CD1c-positive myeloid dendritic cell (primary cell): Measurements from ENCODE around the gene TNNT3.
"Not testable (repeated sequence)": the region's sequence is repeated elsewhere in the genome, so short reads cannot be mapped to it uniquely, and the experiment has no call there.

Source experiments
- DNase-seq: peaks from one replicate; pipeline ENCODE4 v3.0.0-alpha.2; 2016; ENCODE audit errors: extremely low spot score

TNNT3 gene

DNA sequence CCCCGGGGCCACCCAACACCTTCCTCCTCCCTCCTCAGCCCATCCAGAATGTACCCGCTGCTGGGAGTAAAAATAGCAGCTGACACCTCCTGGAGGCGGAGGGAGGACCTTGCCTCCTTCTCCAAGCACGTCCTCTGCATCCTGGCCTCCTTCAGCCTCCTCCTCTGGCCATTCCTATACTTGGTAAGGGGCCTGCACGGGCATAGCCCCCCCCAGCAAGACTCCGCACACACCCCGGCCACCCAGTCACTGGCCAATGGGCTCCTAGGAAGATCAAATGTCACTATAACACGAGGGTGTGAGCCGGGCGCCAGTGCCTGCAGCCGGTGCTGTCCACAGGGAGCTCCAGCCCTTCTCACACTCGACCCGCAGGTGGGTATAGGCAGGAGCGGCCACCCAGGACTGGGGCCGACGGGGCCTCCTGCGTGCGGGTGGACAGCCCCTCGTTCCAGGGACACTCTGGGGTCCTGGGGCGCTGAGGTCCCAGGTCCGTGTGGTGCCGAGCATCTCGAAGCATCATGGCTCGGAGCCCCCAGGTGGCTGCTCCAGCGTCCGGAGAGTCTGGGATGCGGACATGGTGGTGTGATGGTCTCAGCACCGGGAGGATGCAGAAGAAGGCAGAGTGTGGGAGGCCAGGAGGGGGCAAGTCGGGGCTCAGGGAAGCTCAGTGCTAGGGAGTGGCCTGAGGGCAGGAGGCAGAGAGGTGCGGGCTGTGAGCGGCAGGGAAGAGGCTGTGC is at the start of gene TNNT3:
TNNT3 (plus strand) TSS at position 313 of the 737 bp plus-strand sequence. CDS start 3,172 bp downstream, outside the sequence.
- DNase-seq, result no peak

DNA sequence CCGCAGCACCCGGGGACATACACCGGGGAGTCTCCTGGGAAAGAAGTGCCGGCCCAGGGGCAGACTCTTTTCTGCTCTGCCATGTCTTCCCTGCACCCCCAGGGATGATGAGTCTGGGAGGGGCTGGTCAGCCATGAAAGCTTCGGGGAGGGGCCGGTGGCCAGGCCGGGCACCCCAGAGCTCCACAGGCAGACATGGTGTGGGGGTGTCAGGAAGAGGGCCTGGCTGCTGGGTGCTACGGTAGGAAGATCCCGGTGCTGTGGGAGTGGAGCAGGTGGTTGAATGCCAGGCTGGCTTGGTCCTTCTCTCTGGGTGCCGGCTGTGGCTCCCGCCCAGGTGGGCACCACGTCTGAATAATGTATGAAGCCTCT is 49.2 kb upstream of the TNNT3 start:
- no peak for DNase-seq

DNA sequence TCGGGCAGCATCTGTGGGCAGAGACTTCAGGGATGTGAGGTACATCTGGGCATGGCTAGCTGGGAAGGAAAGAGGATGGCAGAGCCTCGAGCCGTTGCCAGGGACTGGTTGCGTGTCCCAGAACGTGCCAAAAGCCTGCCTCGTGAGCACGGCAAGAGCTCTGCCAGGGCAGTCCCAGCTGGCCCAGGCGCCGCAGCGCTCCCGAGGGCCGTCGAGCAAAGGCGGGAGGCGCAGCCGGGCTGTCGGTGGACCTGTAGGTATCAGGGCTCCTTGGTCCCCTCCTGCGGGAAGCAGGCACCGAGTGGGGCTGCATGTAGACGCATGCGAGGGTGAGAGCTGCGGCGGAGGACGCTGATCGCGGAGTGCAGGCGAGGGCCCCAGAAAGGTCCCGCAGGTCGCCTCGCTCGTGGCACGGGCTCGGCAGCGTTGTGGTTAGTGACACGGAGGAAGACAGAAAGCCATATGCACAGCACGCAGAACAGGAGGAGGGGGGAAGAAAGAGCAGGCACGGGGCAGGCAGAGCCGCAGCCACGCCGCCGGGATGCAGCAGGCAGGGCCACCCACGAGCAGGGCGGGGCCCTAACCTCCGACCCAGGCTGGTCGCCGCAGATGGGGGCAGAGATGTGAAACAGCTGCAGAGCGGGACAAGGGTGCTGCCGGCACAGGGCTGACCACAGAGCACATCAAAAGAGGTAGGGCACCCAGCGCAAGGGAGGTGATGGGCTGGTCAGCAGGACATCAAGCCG is 48.6 kb upstream of the TNNT3 start:
- DNase-seq, result peak; percentile 38

GRCh38 chr11:1871531-1871930 is 48.0 kb upstream of the TNNT3 start:
- no peak for DNase-seq

GRCh38 chr11:1872267-1872985 is 47.1 kb upstream of the TNNT3 start:
- no peak for DNase-seq

DNA sequence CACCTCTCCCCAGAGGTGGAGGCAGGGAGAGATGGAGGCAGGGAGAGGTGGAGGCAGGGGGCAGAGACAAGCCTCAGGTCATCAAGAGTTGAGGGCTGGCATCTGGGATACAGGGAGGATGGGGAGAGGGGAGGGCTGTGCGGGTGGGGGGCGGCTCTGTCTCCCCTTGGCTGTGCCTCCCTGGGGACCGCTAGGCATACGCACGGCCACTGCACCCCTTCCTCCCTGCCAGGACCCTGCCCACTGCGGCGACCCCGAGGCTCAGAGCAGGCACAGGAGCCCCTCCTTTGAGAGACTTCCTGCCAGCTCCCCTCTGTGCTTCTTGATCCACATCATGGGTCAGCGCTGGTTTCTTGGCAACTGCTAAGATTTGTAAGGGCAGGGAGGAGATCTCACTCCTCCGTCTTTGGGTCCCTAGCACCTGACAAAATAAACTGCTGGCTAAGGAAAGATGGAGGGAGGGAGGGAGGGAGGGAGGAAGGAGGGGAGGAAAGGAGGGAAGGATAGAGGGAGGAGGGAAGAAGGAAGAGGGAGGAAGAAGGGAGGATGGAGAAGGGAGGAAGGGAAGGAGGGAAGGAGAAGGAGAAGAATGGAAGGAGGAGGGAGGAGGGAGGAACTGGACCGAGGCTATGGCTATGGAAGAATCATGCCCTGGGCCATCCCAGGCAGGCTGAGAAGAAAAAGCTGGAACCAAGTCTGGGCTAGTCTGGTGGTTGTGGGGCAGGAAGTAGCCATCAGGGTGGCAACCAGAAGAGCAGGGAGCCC is 46.3 kb upstream of the TNNT3 start:
- no peak for DNase-seq

- not testable (repeated sequence) for DNase-seq
These were observed 45.7 kb upstream of the TNNT3 start for GRCh38 chr11:1873813-1874150.

DNA sequence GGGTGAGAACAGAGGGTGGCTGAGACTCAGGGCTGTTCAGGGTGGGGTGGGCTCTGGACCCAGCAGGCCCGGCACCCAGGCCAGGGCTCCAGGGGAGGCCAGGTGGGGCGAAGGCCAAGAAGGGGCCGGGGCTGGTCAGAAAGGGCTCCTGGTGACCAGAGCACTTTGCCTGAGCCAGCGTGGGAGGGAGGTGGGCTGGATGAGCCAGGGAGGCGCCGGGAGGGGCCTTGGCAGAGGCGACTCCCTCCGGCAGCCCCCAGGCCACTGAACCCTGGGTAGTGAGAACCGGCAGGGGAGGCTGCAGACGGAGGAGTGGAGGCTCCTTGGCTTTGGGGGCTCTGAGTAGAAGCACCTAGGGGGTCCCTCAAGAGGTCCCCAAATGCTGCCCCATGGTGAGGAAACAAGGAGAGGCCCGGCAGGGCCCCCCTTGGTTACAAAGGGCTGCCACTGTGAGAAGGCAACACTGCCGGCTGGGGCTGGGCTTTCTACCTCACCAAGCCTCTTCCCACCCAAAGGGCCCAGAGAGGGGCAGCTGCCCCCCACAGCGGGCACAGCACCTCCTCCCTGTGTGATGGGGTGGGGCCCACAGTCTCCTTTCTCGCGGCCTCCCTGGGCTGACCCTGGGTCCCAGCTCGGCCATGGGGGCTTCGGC is 44.9 kb upstream of the TNNT3 start:
- DNase-seq, result not testable (repeated sequence)

DNA sequence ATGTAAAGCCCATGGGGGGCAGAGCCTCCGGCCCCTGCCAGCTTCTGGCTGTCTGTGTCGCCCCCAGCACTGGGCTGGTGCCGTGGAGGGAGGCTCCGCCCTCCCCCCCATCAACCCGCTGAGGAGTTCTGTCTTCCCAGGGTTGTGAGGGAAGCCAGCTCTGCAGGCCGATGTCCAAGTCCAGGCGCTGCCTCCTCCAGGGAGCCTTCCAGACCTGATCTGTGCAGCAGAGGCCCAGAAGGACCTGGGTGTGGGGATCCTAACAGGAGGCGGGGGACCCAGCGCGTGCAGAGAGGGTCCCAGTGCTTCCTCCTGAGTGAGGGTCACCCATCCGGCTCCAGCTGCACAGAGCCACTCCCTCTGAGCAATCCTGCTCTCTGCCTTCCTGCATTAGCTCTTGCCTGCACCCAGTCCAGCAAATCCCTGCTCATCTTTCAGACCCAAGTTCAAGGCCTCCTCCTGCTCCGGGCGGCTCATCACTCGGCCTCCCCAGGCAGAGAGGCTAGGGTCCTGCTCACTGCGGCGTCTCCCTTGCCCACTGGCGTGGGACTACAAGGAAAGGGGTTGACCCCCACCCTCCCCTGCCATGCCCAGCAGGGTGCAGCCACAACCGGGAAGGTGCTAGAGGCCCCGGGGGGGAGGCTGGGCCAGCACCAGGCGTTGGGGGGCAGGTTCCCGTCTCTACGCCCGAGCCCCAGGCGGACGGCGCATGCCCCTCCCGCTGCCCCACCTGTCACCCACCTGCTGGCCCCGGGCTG is 44.2 kb upstream of the TNNT3 start:
- DNase-seq, result no peak

DNA sequence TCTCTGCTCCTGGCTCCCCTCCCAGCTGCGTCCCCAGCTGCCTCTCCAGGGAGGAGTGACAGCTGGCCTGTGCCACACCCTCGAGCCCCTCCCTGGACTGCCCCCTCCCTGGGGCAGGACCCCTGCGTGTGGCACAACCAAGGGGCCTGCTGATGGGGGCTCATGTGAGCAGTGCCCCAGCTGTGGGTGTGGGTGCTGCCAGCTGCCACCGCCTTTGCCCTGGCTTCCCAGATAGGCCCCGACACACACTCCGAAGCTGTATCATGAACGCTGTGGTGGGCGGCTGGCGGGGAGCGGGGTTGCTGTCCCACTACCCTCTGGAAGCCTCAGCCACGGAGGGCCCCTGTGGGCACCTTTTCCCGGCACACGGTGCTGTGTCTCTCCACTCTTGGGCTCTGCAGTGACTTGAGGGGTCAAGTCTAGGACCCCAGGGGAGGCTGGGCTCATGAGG is 43.6 kb upstream of the TNNT3 start:
- not testable (repeated sequence) for DNase-seq

DNA sequence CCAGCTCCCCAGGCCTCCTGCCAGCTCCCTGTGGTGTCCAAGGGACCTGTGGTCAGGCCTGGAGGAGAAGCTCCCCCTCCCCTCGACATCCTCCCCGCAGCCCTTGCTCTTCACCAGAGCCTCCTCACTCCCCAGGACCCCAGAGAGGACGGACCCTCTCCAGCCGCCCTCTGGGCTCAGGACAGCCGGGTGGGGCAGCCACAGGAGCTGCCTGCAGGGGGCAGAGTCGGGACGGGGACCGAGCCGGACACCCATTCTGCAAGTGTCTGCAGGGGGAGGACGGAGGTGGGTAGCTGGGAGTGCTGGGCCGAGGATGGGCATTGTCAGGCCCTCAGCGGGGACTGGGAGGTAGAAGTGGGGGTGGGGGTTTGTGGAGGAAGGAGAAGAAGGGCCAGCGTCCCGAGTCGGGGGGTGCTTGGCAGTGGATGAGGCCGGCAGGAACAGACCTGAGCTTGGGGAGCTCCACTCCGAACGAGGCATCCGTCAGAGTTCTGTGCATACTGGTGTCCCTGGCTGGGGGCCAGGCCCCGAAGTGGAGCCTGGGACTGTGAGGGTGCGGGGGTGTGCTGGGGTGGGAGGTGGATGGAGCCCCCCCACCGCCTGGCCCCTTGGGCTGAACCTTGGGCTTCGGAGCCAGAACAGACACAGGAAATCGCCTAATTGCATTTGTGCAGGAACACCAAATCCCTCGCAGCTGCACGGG is 43.0 kb upstream of the TNNT3 start:
- no peak for DNase-seq

DNA sequence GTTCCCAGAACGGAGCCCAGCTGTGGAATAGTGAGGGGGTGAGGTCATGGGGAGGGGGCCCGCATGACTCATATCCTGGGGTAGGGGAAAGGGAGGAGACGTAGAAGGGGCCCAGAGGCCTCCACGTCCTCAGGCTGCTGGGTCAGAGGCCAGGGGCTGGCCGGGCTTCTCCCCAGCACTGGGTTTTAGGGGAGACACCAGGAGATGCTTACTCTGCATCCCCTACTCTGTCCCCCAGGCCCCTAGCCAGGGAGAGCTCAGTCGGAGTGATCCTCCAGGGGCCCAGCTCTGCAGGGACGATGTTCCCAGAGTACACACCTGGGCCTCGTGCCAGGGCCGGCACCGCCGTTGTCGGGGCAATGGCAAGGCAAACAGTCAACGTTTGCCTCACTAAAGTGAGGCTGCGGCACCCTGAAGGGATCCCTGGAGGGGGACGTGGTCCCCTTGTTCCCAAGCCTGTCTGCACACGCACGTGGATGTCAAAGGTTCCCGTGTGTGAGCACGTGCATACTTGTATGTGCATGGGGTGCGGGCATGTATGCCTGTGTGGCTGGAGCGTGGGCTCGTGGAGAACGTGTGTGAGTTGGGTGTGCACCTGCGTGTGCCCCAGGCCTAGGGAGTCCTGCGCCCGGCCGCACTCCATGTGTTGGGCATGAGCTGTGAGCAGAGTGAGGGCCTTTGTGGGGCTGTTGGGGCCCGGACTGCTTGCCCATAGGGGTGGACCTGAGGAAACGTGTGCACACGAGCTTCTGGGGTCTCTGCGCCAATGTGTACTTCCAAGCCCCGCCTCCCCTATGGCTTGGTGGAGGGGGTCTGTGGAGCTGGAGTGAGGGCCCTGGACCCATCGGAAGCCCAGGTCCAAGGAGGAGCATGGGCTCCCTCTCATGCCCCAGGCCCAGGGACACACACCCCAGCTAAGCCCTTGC is 42.0 kb upstream of the TNNT3 start:
- DNase-seq, result no peak

DNA sequence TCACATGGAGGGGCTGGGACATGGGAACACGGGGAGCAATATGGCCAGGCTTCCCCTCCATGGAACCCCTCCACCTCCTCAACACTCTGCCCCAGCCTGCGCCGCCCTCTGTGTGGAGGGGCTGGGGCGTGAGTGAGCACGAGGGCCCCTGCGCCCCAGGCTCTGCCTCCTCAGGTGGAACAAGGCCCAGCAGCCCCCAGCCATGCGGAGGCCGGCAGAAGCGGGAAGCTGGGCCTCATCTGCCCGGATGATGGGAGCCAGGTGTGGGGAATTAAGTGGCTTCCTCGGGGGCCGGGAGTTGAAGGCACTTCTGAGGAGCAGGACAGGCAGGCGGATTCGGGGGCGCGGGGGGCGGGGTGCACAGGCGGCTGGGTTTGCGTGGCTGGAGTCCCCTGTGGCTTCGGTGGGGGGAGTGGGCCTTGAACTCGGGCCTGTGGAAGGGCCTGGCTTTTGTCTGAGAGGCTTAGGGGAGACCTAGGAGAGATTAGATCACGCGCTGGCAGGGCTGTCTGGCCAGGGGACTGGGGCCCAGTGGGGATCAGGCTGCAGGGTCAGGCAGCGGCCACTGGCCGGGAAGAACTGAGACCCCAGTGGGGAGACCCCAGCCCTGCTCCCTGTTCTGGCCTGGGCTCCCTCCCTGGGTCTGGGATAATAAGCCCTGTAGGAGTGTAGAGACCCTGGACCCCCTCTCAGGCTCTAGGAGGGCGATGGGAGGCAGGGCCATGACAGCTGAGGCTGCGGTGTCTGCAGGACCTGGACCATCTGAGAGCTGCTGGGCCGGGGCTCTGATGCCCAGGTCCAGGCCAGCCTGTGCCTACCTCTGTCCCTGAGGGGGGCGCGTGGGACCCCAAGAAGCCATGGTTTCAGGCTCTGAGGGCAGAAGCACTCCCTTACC is 41.1 kb upstream of the TNNT3 start:
- no peak for DNase-seq

- no peak for DNase-seq
These were observed 40.1 kb upstream of the TNNT3 start for GRCh38 chr11:1879342-1879940.

DNA sequence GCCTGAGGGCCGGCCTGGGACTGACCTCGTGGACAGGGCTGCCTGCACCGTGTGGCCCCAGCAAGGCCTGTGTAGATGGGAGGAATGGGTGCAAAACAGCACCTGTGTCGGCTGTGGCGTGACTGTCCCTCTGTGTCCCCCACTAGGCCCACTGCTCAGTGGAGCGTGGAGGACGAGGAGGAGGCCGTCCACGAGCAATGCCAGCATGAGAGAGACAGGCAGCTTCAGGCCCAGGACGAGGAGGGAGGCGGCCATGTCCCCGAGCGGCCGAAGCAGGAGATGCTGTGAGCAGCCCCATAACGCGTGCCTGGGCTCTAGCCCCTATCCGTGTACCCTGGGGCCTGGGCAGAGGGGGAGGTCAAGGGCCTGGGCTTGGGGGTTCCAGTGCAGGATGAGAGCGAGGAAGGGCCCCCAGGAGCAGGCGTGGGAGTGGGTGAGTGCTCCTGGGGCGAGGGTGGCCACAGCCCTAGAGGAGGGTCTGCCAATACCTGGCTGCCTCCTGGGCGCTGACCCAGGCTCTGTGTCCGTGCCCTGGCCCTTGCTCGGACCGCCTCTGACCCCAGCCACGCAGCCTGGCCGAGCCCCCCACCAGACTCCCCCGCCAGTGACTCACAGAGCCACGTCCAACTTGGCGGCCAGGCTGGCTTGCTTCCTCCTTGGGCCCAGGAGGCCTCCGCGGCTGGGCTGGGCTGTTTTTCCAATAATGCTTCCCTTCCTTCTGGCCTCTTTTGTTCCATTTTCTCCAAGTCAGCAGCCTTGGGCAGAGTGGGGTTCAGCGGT is 39.4 kb upstream of the TNNT3 start:
- DNase-seq, result peak; percentile 35

GRCh38 chr11:1880746-1881441 is 38.6 kb upstream of the TNNT3 start:
- no peak for DNase-seq
